Left forelimb (tissue), 1 donor: ENCODE data around the gene COL13A1.
A peak's percentile ranks its signal among the peaks of the same experiment; 100 is the strongest.

Source experiments
- DNase-seq: peaks from one replicate; pipeline ENCODE4 v3.0.0-alpha.2; 2018; ENCODE audit warnings: low spot score

The COL13A1 gene

GRCh38 chr10:69846293-69846921 lies 44.7 kb downstream of the COL13A1 start:
- no peak for DNase-seq

DNA sequence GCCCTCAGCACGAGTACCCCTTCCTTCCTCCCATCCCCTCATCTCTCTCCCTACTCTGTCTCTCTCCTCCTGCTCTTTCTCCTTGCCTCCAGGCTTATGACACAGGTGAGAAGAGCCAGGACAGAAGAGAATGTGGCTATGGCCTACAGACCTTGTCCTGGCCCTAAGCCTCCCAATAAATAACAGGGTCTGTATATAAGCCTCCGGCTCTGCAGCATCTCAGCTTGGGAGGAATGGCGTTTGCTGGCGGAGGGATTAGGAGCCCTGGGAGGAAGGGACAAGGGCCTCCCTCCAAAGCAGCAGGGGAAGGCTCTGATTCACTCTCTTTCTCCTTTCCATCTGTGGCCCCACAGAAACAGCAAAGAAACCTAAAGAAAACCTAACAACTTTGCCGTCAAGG lies 45.8 kb downstream of the COL13A1 start:
- no peak for DNase-seq

DNA sequence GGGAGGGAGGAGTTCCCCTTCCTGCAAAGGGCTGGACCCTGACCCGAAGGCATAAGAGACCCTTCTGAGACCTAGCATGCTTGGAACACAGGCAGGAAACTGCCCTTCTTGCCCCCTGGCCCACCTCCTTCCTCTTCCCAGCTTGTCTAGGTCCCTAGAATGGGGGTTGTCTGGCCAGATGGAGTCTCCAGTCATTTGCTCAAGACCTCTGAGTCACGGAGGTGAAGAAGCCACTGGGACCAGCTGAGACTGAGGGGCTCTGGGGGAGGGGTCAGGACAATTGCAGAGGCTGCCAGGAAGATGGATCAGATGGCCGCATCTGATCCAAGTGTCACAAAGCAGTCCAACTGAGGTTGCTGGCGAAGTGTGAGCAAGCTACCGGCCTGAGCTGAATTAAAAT lies 46.2 kb downstream of the COL13A1 start:
- no peak for DNase-seq

- no peak for DNase-seq
Measured at GRCh38 chr10:69848454-69848853, 46.7 kb downstream of the COL13A1 start.

DNA sequence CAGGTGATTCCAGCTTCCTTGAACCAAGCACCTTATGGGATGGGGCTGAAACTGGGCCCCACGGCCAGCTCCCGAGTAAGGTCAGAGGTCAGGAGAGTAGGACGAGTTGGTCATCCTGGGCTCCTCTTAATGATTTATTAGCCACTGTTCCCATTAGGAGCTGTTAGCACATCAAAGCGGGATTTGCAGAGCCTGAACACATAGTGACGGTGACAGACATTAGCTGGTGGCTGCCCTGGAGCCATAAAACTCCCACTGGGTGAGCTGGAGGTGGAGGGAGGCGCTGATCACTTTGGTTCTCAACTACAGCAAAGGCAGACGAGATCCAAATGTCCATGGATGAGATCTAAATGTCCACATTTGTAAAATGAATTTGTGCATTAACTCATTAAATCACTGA lies 48.1 kb downstream of the COL13A1 start:
- no peak for DNase-seq

- no peak for DNase-seq
Measured at GRCh38 chr10:69850440-69850839, 48.7 kb downstream of the COL13A1 start.

GRCh38 chr10:69851306-69851705 lies 49.6 kb downstream of the COL13A1 start:
- DNase-seq, result no peak

- DNase-seq, result no peak
Measured at GRCh38 chr10:69853064-69853463, 51.4 kb downstream of the COL13A1 start.

DNA sequence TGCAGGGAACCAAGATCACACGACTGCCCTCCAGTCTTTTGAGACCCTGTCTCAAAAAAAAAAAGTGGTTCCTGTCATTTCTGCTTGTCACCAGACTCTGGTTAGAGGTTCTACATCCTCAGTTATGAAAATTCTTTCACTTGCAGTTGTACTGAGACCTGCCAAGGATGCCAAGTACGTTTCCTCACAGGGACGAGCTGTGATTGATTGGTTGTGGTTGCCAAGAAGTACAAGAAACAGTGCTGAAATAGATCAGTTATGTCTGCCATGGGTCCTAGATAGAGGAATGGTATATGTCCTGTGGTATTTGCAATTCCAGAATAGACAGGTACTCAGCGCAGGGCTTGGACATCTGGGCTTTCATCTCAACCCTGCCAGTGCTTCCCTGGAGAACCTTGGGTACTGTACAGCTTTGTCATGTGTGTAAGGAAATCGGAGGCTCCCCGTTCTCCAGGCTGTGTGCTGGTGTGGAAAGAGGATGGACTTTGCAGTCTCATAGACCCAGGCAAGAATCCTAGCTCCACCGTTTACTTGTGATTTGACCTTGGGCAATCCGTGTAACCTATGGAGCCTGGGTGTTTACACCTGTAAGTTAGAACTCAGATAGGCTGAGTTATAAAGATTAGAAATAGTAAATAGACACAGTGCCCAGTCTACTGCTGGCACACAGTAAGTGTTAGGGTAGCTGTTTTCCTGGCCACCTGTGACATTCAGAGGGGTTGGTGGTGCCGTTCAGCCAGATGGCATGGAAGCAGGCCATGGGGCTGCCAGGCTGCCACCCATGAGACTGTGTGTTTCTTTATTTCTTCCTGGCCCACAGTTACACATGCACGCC lies 53.0 kb downstream of the COL13A1 start:
- no peak for DNase-seq

DNA sequence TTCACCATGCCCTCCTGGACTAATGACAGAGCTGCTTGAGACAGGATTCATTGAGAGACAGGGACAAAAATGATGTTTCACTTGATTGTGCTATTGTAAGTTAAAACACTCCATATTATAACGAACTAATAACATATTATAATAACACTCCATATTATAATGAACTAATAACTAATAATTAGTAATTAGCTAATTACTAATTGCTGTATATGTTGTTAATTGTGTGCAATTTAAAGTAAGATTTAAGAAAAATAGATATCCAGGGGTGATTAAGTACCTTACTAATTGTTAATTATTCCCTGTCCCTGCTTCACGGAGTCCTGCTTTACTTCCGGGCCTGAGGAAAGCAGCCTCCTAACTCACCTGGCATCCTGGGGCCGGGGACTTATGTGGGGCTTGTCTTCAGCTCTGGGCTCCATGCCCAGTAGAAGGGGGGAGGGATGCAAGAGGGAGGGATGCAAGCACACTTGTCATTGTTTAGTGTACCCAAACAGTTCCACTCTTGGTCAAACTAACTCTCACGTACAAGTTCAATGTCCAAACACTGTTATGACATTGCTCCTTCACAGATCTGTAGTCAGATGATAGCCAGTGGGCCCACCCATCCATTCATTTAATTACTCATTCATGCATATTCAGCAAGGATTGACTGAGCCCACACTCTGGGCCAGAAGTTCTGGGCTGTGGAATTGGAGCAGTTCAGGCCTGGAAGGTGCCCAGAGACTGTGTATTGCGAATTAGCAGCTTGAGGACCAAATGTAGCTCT lies 53.8 kb downstream of the COL13A1 start:
- no peak for DNase-seq

- no peak for DNase-seq
Measured at GRCh38 chr10:69856601-69857166, 55.0 kb downstream of the COL13A1 start.

GRCh38 chr10:69858201-69858600 lies 56.5 kb downstream of the COL13A1 start:
- DNase-seq, result no peak

- no peak for DNase-seq
Measured at GRCh38 chr10:69860271-69860670, 58.6 kb downstream of the COL13A1 start.

DNA sequence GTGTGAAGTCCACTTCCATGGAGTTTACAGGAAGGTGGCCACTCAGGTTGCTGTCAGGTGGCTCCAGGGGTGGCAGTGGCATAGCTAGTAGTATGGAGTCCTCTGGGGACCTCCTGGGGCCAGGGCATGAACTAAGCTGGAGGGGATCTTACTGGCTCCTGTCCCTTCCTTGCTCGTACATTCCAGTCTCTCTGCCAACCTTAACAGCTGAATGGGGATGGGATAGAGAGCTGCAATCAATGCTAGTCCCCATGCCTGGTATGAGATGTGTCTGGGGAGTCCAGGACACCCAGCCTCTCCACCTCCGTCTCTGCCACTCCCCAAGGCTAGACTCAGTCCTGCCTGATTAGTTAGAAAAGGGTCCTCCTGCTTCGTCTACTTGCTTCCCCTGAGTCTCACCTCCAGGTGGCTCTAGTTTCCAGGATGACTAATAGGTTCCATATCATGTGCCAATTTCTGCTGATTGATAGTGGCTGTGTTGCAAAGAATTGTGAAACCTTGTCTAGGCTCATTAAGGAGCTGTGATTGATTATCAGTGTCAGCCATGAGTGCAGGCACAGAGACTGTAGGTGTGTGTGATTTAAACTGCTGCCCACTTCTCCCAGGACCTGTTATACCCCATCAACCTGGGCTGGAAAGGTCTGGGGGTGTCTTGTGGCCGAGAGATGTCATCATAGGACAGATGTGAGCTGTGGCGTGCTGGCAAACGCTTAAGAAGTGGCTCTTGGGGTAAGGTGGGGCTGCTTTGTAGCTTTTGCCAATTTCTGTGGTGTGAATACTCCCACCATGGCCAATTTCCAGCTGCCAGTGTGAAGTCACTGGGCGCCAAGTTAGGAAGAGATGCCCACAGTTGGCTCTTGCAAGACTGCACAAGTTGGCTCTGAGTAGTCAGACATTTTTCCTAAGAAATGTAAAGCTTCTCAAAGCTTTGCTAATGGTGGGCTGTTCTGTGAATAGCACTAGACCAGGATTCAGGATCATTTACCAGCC lies 59.8 kb downstream of the COL13A1 start:
- DNase-seq, result no peak

GRCh38 chr10:69862882-69863530 lies 61.3 kb downstream of the COL13A1 start:
- DNase-seq, result no peak

DNA sequence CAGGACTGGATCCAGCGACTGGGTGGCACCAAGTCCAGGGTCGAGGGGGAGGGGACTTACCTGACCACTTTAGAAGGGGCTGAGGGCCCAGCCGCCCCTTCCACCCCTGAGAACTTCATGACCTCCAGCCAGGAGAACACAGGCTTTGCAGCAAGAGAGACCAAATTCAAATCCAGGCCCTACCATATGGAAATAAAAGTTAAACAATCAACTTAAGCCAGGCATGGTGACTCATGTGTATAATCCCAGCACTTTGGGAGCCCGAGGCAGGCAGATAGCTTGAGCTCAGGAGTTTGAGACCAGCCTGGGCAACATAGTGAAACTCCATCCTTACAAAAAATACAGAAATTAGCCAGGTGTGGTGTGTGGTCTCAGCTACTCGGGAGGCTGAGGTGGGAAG lies 61.9 kb downstream of the COL13A1 start:
- no peak for DNase-seq

DNA sequence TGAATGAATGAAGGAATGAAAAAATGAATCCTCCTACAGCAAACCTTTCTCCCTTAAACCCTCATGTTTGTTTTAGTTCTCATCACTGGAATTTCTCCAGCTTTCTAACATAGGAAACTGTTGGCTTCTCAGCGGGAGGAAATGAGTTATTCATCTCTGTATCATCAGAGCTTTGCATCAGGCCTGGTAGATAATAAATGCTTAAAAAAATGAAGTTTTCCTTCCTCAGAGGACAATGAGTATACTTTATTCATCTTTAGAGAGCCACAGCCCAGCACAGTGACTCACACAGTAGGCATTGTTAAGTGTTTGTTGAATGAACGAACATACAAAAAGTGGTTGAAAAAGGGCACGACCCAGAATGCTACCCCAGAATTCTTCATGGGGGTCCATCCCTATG lies 62.6 kb downstream of the COL13A1 start:
- no peak for DNase-seq

DNA sequence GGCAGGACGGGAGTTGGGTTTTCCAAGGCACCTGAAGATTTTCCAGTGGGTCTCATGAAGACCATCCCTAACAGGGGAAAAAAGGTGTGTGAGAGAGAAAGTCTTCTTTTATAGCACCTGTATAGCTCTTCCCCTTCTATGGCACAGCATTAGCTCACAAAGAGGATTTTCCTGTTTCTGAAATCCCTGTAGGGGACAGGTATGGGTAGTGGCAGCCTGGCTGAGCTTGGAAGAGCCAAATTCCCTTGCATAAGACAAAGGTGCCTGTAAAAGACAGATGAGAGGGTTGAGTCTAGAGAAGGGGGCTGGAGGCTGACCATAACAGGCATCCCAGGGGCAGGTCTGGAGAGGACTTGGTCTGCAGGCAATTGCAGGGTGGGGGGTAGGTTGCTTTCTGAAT lies 63.7 kb downstream of the COL13A1 start:
- DNase-seq, result no peak

GRCh38 chr10:69866246-69866687 lies 64.6 kb downstream of the COL13A1 start:
- DNase-seq, result no peak

DNA sequence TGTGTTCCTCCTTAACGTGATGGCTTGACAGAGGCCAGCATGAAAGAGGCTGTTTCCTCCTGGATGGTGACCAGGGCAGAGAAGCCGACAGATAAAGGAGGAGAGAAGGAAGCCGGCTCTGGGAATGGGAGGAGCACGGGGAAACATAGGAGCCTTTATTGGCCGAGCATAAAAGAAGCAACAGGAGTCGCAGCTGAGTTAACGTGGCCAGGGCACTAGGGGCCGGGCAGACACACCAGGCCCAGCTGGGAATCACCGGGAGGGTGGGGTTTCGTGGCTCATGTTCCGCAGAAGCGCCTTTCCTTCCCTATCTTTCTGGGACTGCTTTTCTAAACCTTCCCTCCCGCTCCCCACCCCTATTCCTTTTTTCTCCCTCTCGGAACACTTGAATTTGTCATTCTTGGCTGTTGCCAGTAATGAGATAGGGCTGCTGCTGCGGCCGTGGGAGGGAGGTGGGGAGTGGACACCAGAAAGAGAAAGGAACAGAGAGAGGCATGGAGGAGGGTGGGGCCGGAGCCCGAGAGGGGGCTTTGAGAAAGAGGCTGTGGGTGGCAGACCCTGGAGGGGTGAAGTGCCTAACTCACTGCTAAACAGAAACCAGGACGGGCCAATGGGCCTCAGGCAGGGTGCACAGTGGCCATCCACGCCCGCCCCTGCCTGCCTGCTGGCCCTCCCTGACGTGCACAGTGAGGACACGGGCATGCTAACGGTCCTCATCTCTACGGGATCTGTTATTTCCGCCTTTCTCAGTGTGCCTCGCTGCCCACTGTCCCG lies 65.2 kb downstream of the COL13A1 start:
- peak; percentile 73 for DNase-seq
